Adrenal gland (tissue), 12 donors: ENCODE data around the gene AGPAT3. TPM values are rescaled to one million over a fixed set of nuclear protein-coding genes. Genes with fewer than 3 reads are reported as not detected.

ENCODE experiments used
- DNase-seq, 7 donors: peaks; one replicate each; pipeline ENCODE4 v3.0.0-alpha.2; 2019 to 2020
- H3K27ac ChIP-seq, 5 donors: fragments of 200-600 bp; sonication (generic) in 4 of 5; 1 replicate in 3 of 5; 2 replicates in 2 of 5; pipeline versions ENCODE4 v1.5.1 to v1.8.0; 2016 to 2020; ENCODE audit warnings: mild to moderate bottlenecking in 1 of 5
- H3K27me3 ChIP-seq: fragments of 200-600 bp; 2 replicates; pipeline ENCODE4 v1.8.0; 2021
- H3K36me3 ChIP-seq, 2 donors: fragments of 200-600 bp; replicated peaks in 1 of 2; 1 replicate in 1 of 2; 2 replicates in 1 of 2; pipeline versions ENCODE4 v1.5.1 to v1.8.0; 2018 to 2022
- H3K4me1 ChIP-seq, 2 donors: fragments of 200-600 bp; replicated peaks in 1 of 2; 1 replicate in 1 of 2; 2 replicates in 1 of 2; pipeline versions ENCODE4 v1.5.1 to v1.8.0; 2018 to 2021
- H3K4me3 ChIP-seq, 4 donors: fragments of 200-600 bp; sonication (generic) in 3 of 4; one replicate each; pipeline ENCODE4 v1.5.1; 2016 to 2018
- H3K9me3 ChIP-seq, 3 donors: fragments of 200-600 bp; sonication (generic) in 1 of 3; replicated peaks in 1 of 3; 1 replicate in 2 of 3; 2 replicates in 1 of 3; pipeline versions ENCODE4 v1.5.1 to v1.8.0; 2016 to 2021
- CTCF ChIP-seq, 6 experiments: fragments of 450-650 bp in 4 of 6; fragments of 200-600 bp in 2 of 6; sonication (generic) in 1 of 6; IDR thresholded peaks; 1 replicate in 5 of 6; 2 replicates in 1 of 6; pipeline versions ENCODE4 v1.5.1 to v1.8.0; 2016 to 2021; ENCODE audit warnings: antibody characterized with exemption in 6 of 6, mild to moderate bottlenecking in 2 of 6, moderate library complexity in 1 of 6
- POLR2A ChIP-seq, 2 donors: fragments of 450-650 bp; IDR thresholded peaks; one replicate each; pipeline ENCODE4 v1.6.1; 2017; ENCODE audit warnings: antibody characterized with exemption in 2 of 2, mild to moderate bottlenecking in 2 of 2, moderate library complexity in 1 of 2
- WGBS, 4 donors: extraction: QIAGEN DNeasy Blood & Tissue Kit in 2 of 4; methylation state at CpG; one replicate each; pipeline versions ENCODE4 v1.1.5 to v1.1.7; 2013 to 2017; 5-methylcytosine and 5-hydroxymethylcytosine counted together
- intact Hi-C, 2 donors: fragments of 100-400 bp; cut with DNase I; formaldehyde crosslinking; loops; one replicate each; pipeline versions ENCODE4 v1.14.1 to v1.15.0; 2022 to 2023
- polyA plus RNA-seq, 3 donors: library from polyadenylated mRNA; stranded (reverse); fragments of 200-250 nt in 2 of 3; fragments of 350-450 nt in 1 of 3; fragmentation: Illumina TruSeq in 1 of 3; extraction: RNeasy Lipid Tissue Mini Kit (QIAGEN cat#74804) in 1 of 3; gene quantifications; one replicate each; pipeline ENCODE4 v1.2.3, GENCODE V29; 2013 to 2014
- total RNA-seq, 9 donors: library from RNA; depleted of rRNA in 4 of 9; stranded (reverse); fragments of >200 nt in 4 of 9; fragments of 120-200 nt in 1 of 9; fragmentation: NEBNext Ultra II Directional in 1 of 9; extraction: Animal tissue kit (Norgen Biotek cat#: 25700) in 1 of 9; gene quantifications; one replicate each; pipeline versions ENCODE4 v1.1.0 to v1.2.4, GENCODE V29; 2013 to 2023
- donor health status: healthy with polysubstance abuse.
- donor health status: Bipolar disorder and iron deficiency.
- donor health status: DM: yes; HTN: yes; CAD: no.
- donor health status: DM: no; HTN: no; CAD: no.
- donor health status: DM: no; HTN: no; CAD: no.
- donor health status: DM: yes; HTN: yes; CAD: no.

The AGPAT3 gene
- total and polyA plus RNA-seq, 12 donors = 25.3 to 88.9 (median 47.8) TPM

- no peak overlapping the region for H3K27ac ChIP-seq
- no peaks in the 10 kb centered on the region for H3K27me3 ChIP-seq
- H3K4me3 ChIP-seq = no peak overlapping the region
- DNase-seq = no peak
- WGBS, 4 donors = 78 to 88% (median 85%) methylated on average over 7 of the region's 7 CpGs
- H3K4me1 ChIP-seq = peaks cover 0 to 11% of the 10 kb centered on the region in 2 donors
- no peak for TF ChIP-seq CTCF (IDR thresholded peaks at IDR 0.05)
- no peak for TF ChIP-seq POLR2A (IDR thresholded peaks at IDR 0.05)
- no peaks in the 10 kb centered on the region for H3K9me3 ChIP-seq
- no peaks in the 10 kb centered on the region for H3K36me3 ChIP-seq
- intact Hi-C loops = loop anchor here in 1 of 2 donors (5.0 kb wide), 1 partner anchor 33 kb away; no protein-coding TSS in a partner anchor
Observed at GRCh38 chr21:43910460-43910859, 45.4 kb downstream of the AGPAT3 start.

GRCh38 chr21:43911015-43911934 lies 46.3 kb downstream of the AGPAT3 start:
- Histone ChIP-seq H3K4me3 (no peak overlapping the region), H3K27ac (peak overlapping the region in 2 of 5 donors; percentile 16 to 26), H3K4me1 (peaks cover 0 to 16% of the 10 kb centered on the region in 2 donors), H3K36me3 (no peaks in the 10 kb centered on the region), H3K27me3 (no peaks in the 10 kb centered on the region), H3K9me3 (no peaks in the 10 kb centered on the region)
- peak in 2 of 7 donors; percentile 36 to 39 for DNase-seq
- 71 to 77% (median 74%) methylated on average over 14 to 21 of the region's 21 CpGs for WGBS, 4 donors
- TF ChIP-seq CTCF (IDR thresholded peaks at IDR 0.05) (no peak), POLR2A (IDR thresholded peaks at IDR 0.05) (no peak)
- intact Hi-C loops = loop anchor here in 1 of 2 donors (5.0 kb wide), 1 partner anchor 34 kb away; no protein-coding TSS in a partner anchor

- Histone ChIP-seq H3K4me1 (peaks cover 0 to 19% of the 10 kb centered on the region in 2 donors), H3K27me3 (no peaks in the 10 kb centered on the region), H3K27ac (no peak overlapping the region), H3K4me3 (no peak overlapping the region), H3K36me3 (no peaks in the 10 kb centered on the region), H3K9me3 (no peaks in the 10 kb centered on the region)
- DNase-seq = peak in 1 of 7 donors; percentile 14
- WGBS, 4 donors = 91 to 94% (median 92%) methylated on average over 9 to 17 of the region's 17 CpGs
- TF ChIP-seq CTCF (IDR thresholded peaks at IDR 0.05) (no peak), POLR2A (IDR thresholded peaks at IDR 0.05) (no peak)
- intact Hi-C loops = loop anchor here in 1 of 2 donors (5.0 kb wide), 1 partner anchor 35 kb away; no protein-coding TSS in a partner anchor
Observed at GRCh38 chr21:43911935-43912487, 47.0 kb downstream of the AGPAT3 start.

GRCh38 chr21:43912500-43912899 lies 47.5 kb downstream of the AGPAT3 start:
- Histone ChIP-seq H3K27ac (no peak overlapping the region), H3K27me3 (no peaks in the 10 kb centered on the region), H3K9me3 (no peaks in the 10 kb centered on the region), H3K4me3 (no peak overlapping the region), H3K4me1 (peaks cover 0 to 19% of the 10 kb centered on the region in 2 donors), H3K36me3 (no peaks in the 10 kb centered on the region)
- peak in 1 of 7 donors; percentile 8 for DNase-seq
- TF ChIP-seq POLR2A (IDR thresholded peaks at IDR 0.05) (no peak), CTCF (IDR thresholded peaks at IDR 0.05) (no peak)
- 89 to 99% (median 94%) methylated on average over 9 of the region's 9 CpGs for WGBS, 4 donors
- intact Hi-C loops = loop anchor here in 1 of 2 donors (5.0 kb wide), 1 partner anchor 35 kb away; no protein-coding TSS in a partner anchor
